Chondrocyte (in vitro differentiated cells): ENCODE data around the gene DNAJB8. TPM values are rescaled to one million over a fixed set of nuclear protein-coding genes. Genes with fewer than 3 reads are reported as not detected.

Experiments
- DNase-seq: peaks from one replicate; pipeline ENCODE4 v3.0.0; 2021; ENCODE audit warnings: mixed read lengths, low spot score
- H3K27ac Mint-ChIP-seq: one replicate; pipeline ENCODE4 v1.8.0; 2021; ENCODE audit warnings: mild to moderate bottlenecking, moderate library complexity, mixed read lengths; ENCODE audit not compliant: unreplicated experiment
- H3K27me3 Mint-ChIP-seq: 2 replicates; pipeline ENCODE4 v1.8.0; 2021; ENCODE audit warnings: low read depth, mixed read lengths
- H3K36me3 Mint-ChIP-seq: 2 replicates; pipeline ENCODE4 v1.8.0; 2021; ENCODE audit warnings: low read depth, mixed read lengths
- H3K4me1 Mint-ChIP-seq: 2 replicates; pipeline ENCODE4 v1.8.0; 2021; ENCODE audit warnings: low read depth, mild to moderate bottlenecking, mixed read lengths
- H3K4me3 Mint-ChIP-seq: one replicate; pipeline ENCODE4 v1.8.0; 2021; ENCODE audit warnings: mild to moderate bottlenecking, moderate library complexity, mixed read lengths; ENCODE audit not compliant: unreplicated experiment
- H3K9me3 Mint-ChIP-seq: 2 replicates; pipeline ENCODE4 v1.8.0; 2021; ENCODE audit warnings: low read depth, mixed read lengths
- total RNA-seq: library from RNA; stranded (reverse); gene quantifications from 3 replicates; pipeline ENCODE4 v1.2.1, GENCODE V29; 2021
- TF ChIP-seq, protein P1 (sequence below): fragments of 200-600 bp; sonication (generic); IDR thresholded peaks from 2 replicates; pipeline ENCODE4 v1.5.0; 2021; ENCODE audit warnings: antibody characterized with exemption, mild to moderate bottlenecking, moderate library complexity

Gene DNAJB8
- total RNA-seq, 1 donor from 2014 or later = not detected

GRCh38 chr3:128436214-128436613, 30.5 kb downstream of the DNAJB8 start:
- TF ChIP-seq, protein P1, sequence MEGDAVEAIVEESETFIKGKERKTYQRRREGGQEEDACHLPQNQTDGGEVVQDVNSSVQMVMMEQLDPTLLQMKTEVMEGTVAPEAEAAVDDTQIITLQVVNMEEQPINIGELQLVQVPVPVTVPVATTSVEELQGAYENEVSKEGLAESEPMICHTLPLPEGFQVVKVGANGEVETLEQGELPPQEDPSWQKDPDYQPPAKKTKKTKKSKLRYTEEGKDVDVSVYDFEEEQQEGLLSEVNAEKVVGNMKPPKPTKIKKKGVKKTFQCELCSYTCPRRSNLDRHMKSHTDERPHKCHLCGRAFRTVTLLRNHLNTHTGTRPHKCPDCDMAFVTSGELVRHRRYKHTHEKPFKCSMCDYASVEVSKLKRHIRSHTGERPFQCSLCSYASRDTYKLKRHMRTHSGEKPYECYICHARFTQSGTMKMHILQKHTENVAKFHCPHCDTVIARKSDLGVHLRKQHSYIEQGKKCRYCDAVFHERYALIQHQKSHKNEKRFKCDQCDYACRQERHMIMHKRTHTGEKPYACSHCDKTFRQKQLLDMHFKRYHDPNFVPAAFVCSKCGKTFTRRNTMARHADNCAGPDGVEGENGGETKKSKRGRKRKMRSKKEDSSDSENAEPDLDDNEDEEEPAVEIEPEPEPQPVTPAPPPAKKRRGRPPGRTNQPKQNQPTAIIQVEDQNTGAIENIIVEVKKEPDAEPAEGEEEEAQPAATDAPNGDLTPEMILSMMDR = no peak
- no peak overlapping the region for H3K4me3 Mint-ChIP-seq
- H3K9me3 Mint-ChIP-seq = peaks cover 5% of the 10 kb centered on the region
- H3K36me3 Mint-ChIP-seq = no peaks in the 10 kb centered on the region
- DNase-seq = no peak
- peaks cover 57% of the 10 kb centered on the region for H3K27me3 Mint-ChIP-seq
- H3K27ac Mint-ChIP-seq = no peak overlapping the region
- peaks cover 21% of the 10 kb centered on the region for H3K4me1 Mint-ChIP-seq

DNA sequence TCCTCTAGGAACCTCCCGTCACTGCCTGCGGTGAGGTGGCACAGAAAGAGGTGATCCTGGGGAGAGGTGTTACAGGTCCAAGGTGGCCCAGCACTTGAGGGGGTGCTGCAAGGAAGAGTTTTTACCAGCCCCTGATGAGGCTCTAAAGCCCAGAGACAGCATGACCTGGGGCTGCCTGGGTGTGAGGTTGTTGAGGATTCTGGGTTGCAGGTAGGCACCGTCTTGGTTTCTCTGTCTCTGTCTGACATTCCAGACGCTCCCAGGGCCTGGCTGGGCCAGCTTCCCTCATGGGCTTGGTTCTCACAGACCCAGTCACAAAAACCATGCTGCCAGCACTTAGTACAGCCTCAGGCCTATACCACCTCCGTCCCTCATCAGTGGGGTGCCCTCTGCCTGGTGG, 31.1 kb downstream of the DNAJB8 start:
- no peaks in the 10 kb centered on the region for H3K36me3 Mint-ChIP-seq
- peaks cover 5% of the 10 kb centered on the region for H3K9me3 Mint-ChIP-seq
- no peak for DNase-seq
- H3K27ac Mint-ChIP-seq = no peak overlapping the region
- H3K27me3 Mint-ChIP-seq = peaks cover 63% of the 10 kb centered on the region
- no peak overlapping the region for H3K4me3 Mint-ChIP-seq
- peaks cover 21% of the 10 kb centered on the region for H3K4me1 Mint-ChIP-seq
- TF ChIP-seq, protein P1 = no peak

- H3K4me1 Mint-ChIP-seq = peaks cover 21% of the 10 kb centered on the region
- H3K27ac Mint-ChIP-seq = no peak overlapping the region
- H3K36me3 Mint-ChIP-seq = no peaks in the 10 kb centered on the region
- no peak overlapping the region for H3K4me3 Mint-ChIP-seq
- TF ChIP-seq, protein P1 = no peak
- peaks cover 5% of the 10 kb centered on the region for H3K9me3 Mint-ChIP-seq
- DNase-seq = no peak
- peaks cover 64% of the 10 kb centered on the region for H3K27me3 Mint-ChIP-seq
Observed at GRCh38 chr3:128435058-128435457, 31.6 kb downstream of the DNAJB8 start.

DNA sequence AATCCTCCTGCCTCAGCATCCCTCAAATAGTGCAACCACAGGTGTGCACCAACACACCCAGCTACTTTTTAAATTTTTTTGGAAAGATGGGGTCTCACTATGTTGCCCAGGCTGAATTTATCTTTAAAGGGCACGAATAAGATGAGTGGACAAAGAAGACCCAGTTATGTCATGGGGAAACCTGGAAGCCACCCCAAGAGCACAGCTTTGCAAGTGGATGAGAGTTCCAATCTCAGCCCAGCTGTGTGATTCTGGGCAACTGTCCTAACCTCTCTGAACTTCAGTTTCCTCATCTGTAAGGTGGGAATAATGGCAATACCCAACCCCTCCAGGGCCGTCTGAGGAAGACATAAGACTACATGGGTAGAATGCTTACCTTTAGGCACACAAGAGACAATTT, 32.2 kb downstream of the DNAJB8 start:
- H3K27ac Mint-ChIP-seq = no peak overlapping the region
- no peaks in the 10 kb centered on the region for H3K36me3 Mint-ChIP-seq
- peaks cover 5% of the 10 kb centered on the region for H3K9me3 Mint-ChIP-seq
- peaks cover 65% of the 10 kb centered on the region for H3K27me3 Mint-ChIP-seq
- peaks cover 19% of the 10 kb centered on the region for H3K4me1 Mint-ChIP-seq
- TF ChIP-seq, protein P1 = no peak
- no peak overlapping the region for H3K4me3 Mint-ChIP-seq
- DNase-seq = no peak

- H3K9me3 Mint-ChIP-seq = peaks cover 5% of the 10 kb centered on the region
- H3K27me3 Mint-ChIP-seq = peaks cover 59% of the 10 kb centered on the region
- no peaks in the 10 kb centered on the region for H3K36me3 Mint-ChIP-seq
- no peak for DNase-seq
- H3K4me3 Mint-ChIP-seq = no peak overlapping the region
- no peak overlapping the region for H3K27ac Mint-ChIP-seq
- TF ChIP-seq, protein P1 = no peak
- H3K4me1 Mint-ChIP-seq = peaks cover 12% of the 10 kb centered on the region
Observed at GRCh38 chr3:128433837-128434165, 32.9 kb downstream of the DNAJB8 start.
